H1 (cell line): ENCODE results near the gene PTGDS. TPM values are rescaled to one million over a fixed set of nuclear protein-coding genes. Genes with fewer than 3 reads are reported as not detected.

Source experiments
- CTCF ChIA-PET: fragments of 300-600 bp; sonication (Branson Sonifier 250); formaldehyde crosslinking; loops from one replicate; lab custom pipeline; 2021; ENCODE audit not compliant: partially characterized antibody; lab: Charles Lee
- POLR2A ChIA-PET: fragments of 300-600 bp; sonication (Branson Sonifier 250); formaldehyde crosslinking; loops from one replicate; lab custom pipeline; 2021; ENCODE audit warnings: inconsistent platforms; ENCODE audit not compliant: partially characterized antibody; lab: Charles Lee
- DNase-seq, 2 experiments: peaks; one replicate each; pipeline versions ENCODE4 v3.0.0 to v3.0.0-alpha.2; 2010 to 2022; ENCODE audit warnings: low spot score in 2 of 2, low read depth in 1 of 2, mixed read lengths in 1 of 2
- FAIRE-seq: peaks from 2 replicates; lab custom pipeline; 2011; peaks lifted over from hg19 to GRCh38; lab: Jason Lieb, UNC
- H2AFZ ChIP-seq: 2 replicates; pipeline ENCODE4 v1.8.1; 2012; ENCODE audit warnings: low read length, inconsistent platforms
- H2AK5ac ChIP-seq: 2 replicates; pipeline ENCODE4 v1.6.1; 2013; ENCODE audit warnings: low read depth, low read length
- H2BK120ac ChIP-seq: replicated peaks from 2 replicates; pipeline ENCODE3; 2013; ENCODE audit warnings: low read depth, low read length, inconsistent platforms
- H2BK12ac ChIP-seq: 2 replicates; pipeline ENCODE4 v1.6.1; 2013; ENCODE audit warnings: low read depth, low read length
- H2BK15ac ChIP-seq: 2 replicates; pipeline ENCODE4 v1.6.1; 2013; ENCODE audit warnings: low read length
- H2BK20ac ChIP-seq: 2 replicates; pipeline ENCODE4 v1.6.1; 2013; ENCODE audit warnings: low read length
- H2BK5ac ChIP-seq: 2 replicates; pipeline ENCODE4 v1.6.1; 2013; ENCODE audit warnings: low read depth, low read length
- H3K14ac ChIP-seq: 2 replicates; pipeline ENCODE4 v1.6.1; 2013; ENCODE audit warnings: inconsistent platforms; ENCODE audit not compliant: insufficient read length
- H3K18ac ChIP-seq: 2 replicates; pipeline ENCODE4 v1.6.1; 2013; ENCODE audit warnings: low read length; ENCODE audit errors: extremely low read depth
- H3K23ac ChIP-seq: 2 replicates; pipeline ENCODE4 v1.6.1; 2013; ENCODE audit warnings: inconsistent platforms; ENCODE audit not compliant: insufficient read length
- H3K23me2 ChIP-seq: 2 replicates; pipeline ENCODE4 v1.6.1; 2013; ENCODE audit warnings: low read depth, low read length
- H3K27ac ChIP-seq: 2 replicates; pipeline ENCODE4 v1.6.1; 2011; ENCODE audit warnings: low read depth, low read length, inconsistent platforms
- H3K27me3 ChIP-seq, 4 experiments: replicated peaks in 1 of 4; 1 replicate in 1 of 4; 2 replicates in 3 of 4; pipeline versions ENCODE4 v1.6.1 to v1.8.1; 2011 to 2013; ENCODE audit warnings: low read length in 3 of 4, mild to moderate bottlenecking in 3 of 4, inconsistent platforms in 2 of 4, mixed read lengths in 2 of 4, moderate library complexity in 1 of 4; ENCODE audit not compliant: control insufficient read depth in 3 of 4, insufficient read depth in 3 of 4; ENCODE audit errors: extremely low read depth in 1 of 4
- H3K36me3 ChIP-seq, 4 experiments: 2 replicates each; pipeline versions ENCODE4 v1.6.1 to v1.8.1; 2011 to 2013; ENCODE audit warnings: mild to moderate bottlenecking in 4 of 4, low read length in 3 of 4, moderate library complexity in 2 of 4, control low read depth in 1 of 4, inconsistent platforms in 1 of 4; ENCODE audit not compliant: insufficient read depth in 4 of 4, control insufficient read depth in 2 of 4
- H3K4ac ChIP-seq: replicated peaks from 2 replicates; pipeline ENCODE3; 2013; ENCODE audit warnings: low read length, low read depth, mixed read lengths, inconsistent platforms; ENCODE audit not compliant: insufficient read length
- H3K4me1 ChIP-seq, 4 experiments: replicated peaks in 1 of 4; 1 replicate in 1 of 4; 2 replicates in 3 of 4; pipeline versions ENCODE4 v1.6.1 to v1.8.1; 2011 to 2013; ENCODE audit warnings: low read length in 3 of 4, inconsistent platforms in 2 of 4, mixed read lengths in 1 of 4; ENCODE audit not compliant: insufficient read depth in 4 of 4, control insufficient read depth in 3 of 4
- H3K4me2 ChIP-seq, 2 experiments: 2 replicates each; pipeline versions ENCODE4 v1.6.1 to v1.8.1; 2011 to 2013; ENCODE audit warnings: low read depth in 2 of 2, low read length in 2 of 2, control low read depth in 1 of 2, inconsistent platforms in 1 of 2, mild to moderate bottlenecking in 1 of 2; ENCODE audit not compliant: insufficient read depth in 1 of 2
- H3K4me3 ChIP-seq, 4 experiments: fragments of 200-600, 300-600 bp in 1 of 4; sonication (generic), shearing (Covaris generic), sonication (Bioruptor Twin) in 1 of 4; 2 replicates each; pipeline versions ENCODE4 v1.5.1 to v1.8.1; 2011 to 2016; ENCODE audit warnings: low read length in 4 of 4, low read depth in 3 of 4, control low read depth in 2 of 4, inconsistent platforms in 2 of 4, mild to moderate bottlenecking in 2 of 4, mixed read lengths in 1 of 4, moderate library complexity in 1 of 4; ENCODE audit not compliant: insufficient read depth in 2 of 4; ENCODE audit errors: extremely low read depth in 1 of 4
- H3K56ac ChIP-seq: replicated peaks from 2 replicates; pipeline ENCODE3; 2013; ENCODE audit warnings: low read depth, mild to moderate bottlenecking, mixed read lengths, low read length, inconsistent platforms; ENCODE audit not compliant: insufficient read length
- H3K79me1 ChIP-seq: 2 replicates; pipeline ENCODE4 v1.6.1; 2013; ENCODE audit warnings: low read depth, low read length, control low read depth
- H3K79me2 ChIP-seq, 2 experiments: 2 replicates each; pipeline versions ENCODE4 v1.6.1 to v1.8.1; 2012 to 2013; ENCODE audit warnings: low read length in 2 of 2, mild to moderate bottlenecking in 2 of 2, inconsistent platforms in 1 of 2; ENCODE audit not compliant: insufficient read depth in 2 of 2, control insufficient read depth in 1 of 2
- H3K9ac ChIP-seq, 4 experiments: replicated peaks in 1 of 4; 1 replicate in 1 of 4; 2 replicates in 3 of 4; pipeline versions ENCODE4 v1.6.1 to v1.8.1; 2011 to 2013; ENCODE audit warnings: low read depth in 3 of 4, low read length in 3 of 4, control low read depth in 2 of 4, mild to moderate bottlenecking in 2 of 4, moderate library complexity in 2 of 4, inconsistent platforms in 1 of 4; ENCODE audit errors: extremely low read depth in 1 of 4
- H3K9me3 ChIP-seq, 2 experiments: 2 replicates each; pipeline versions ENCODE4 v1.6.1 to v1.8.1; 2012 to 2013; ENCODE audit warnings: mild to moderate bottlenecking in 2 of 2, moderate library complexity in 2 of 2, control low read depth in 1 of 2, inconsistent platforms in 1 of 2, low read depth in 1 of 2, low read length in 1 of 2, mixed read lengths in 1 of 2; ENCODE audit not compliant: insufficient read depth in 2 of 2
- H4K20me1 ChIP-seq, 2 experiments: replicated peaks in 1 of 2; 2 replicates each; pipeline versions ENCODE3 to v1.8.1; 2011 to 2013; ENCODE audit warnings: inconsistent platforms in 2 of 2, low read length in 2 of 2, mild to moderate bottlenecking in 1 of 2; ENCODE audit not compliant: insufficient read depth in 2 of 2, control insufficient read depth in 1 of 2
- H4K5ac ChIP-seq: 2 replicates; pipeline ENCODE4 v1.6.1; 2013; ENCODE audit warnings: low read length, low read depth, mixed read lengths, inconsistent platforms; ENCODE audit not compliant: insufficient read length
- H4K8ac ChIP-seq: 2 replicates; pipeline ENCODE4 v1.8.0; 2013; ENCODE audit warnings: mild to moderate bottlenecking, moderate library complexity, low read length, inconsistent platforms; ENCODE audit not compliant: insufficient read depth; ENCODE audit errors: extremely low read depth
- H4K91ac ChIP-seq: replicated peaks from 2 replicates; pipeline ENCODE3; 2013; ENCODE audit warnings: low read length, mixed read lengths, inconsistent platforms; ENCODE audit not compliant: insufficient read length
- KDM5A ChIP-seq: fragments of 200-600 bp; IDR thresholded peaks from 2 replicates; pipeline ENCODE4 v1.7.1; 2012; ENCODE audit warnings: mild to moderate bottlenecking, low read length, inconsistent platforms, mixed read lengths
- RAD21 ChIP-seq, 2 experiments: IDR thresholded peaks in 1 of 2; conservative IDR thresholded peaks in 1 of 2; 2 replicates each; pipeline ENCODE4 v1.6.1; 2011; ENCODE audit warnings: low read depth in 2 of 2, low read length in 2 of 2, improper control_type of control experiment in 1 of 2, inconsistent platforms in 1 of 2, mild to moderate bottlenecking in 1 of 2, moderate library complexity in 1 of 2
- WGBS, 2 experiments: shearing (Covaris generic) in 1 of 2; methylation state at CpG; one replicate each; pipeline versions ENCODE4 v1.1.6 to v1.1.7; 2013 to 2015; ENCODE audit warnings: low lambda C conversion rate in 2 of 2, mixed read lengths in 2 of 2, inconsistent platforms in 1 of 2, low coverage in 1 of 2, missing lambda C conversion rate in 1 of 2; ENCODE audit not compliant: insufficient replicate concordance in 2 of 2, insufficient coverage in 1 of 2, insufficient read length in 1 of 2; ENCODE audit errors: extremely low coverage in 1 of 2, missing lambda C conversion rate in 1 of 2; 5-methylcytosine and 5-hydroxymethylcytosine counted together
- polyA plus RNA-seq, 7 experiments: library from polyadenylated mRNA; depleted of rRNA in 3 of 7; stranded (reverse) in 5 of 7; unstranded in 2 of 7; fragments of >200 nt in 5 of 7; fragments of 200-250 nt in 2 of 7; gene quantifications; 1 replicate in 5 of 7; 2 replicates in 1 of 7; 4 replicates in 1 of 7; pipeline versions ENCODE4 v1.2.1 to v1.2.3, GENCODE V29; 2011 to 2013; ENCODE audit warnings: missing spikeins in 2 of 7, mixed read lengths in 2 of 7
- total RNA-seq: library from RNA; stranded (reverse); fragmentation: NEBNext Ultra II Directional; extraction: Animal tissue kit (Norgen Biotek cat#: 25700); gene quantifications from 2 replicates; pipeline ENCODE4 v1.2.1, GENCODE V29; 2021

The PTGDS gene
- total and polyA plus RNA-seq, 2 of the 8 experiments (the other 6 are each of a cell fraction or from before 2014, with no cell fraction given): 1.7 to 2.3 TPM

DNA sequence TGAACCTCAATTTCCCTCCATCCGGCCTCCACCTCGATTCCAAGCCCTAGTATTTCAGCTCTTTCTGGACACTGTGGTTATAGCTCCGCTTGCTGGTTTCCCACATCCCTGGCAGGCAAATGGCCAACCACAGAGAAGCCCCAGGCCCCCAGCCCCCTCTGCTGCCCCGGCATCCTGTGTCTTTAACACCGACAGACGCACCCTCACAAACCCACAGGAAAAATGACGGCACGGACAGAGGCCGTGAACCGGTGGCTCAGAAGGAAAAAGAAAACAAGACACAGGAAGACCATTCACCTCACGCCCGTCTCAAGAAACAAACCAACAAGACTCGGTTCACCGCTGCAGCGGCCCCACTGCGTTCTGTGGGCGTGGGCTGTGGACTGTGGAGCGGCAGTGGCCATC is 20.5 kb downstream of the PTGDS start:
- no peak overlapping the region for H3K14ac ChIP-seq
- H3K4me3 ChIP-seq: no peak overlapping the region
- no peak overlapping the region for H2BK20ac ChIP-seq
- H2BK120ac ChIP-seq: no peak overlapping the region
- no peak overlapping the region for H2AFZ ChIP-seq
- POLR2A ChIA-PET: interaction anchor here (1.3 kb wide), 1 partner anchor 19 kb away, joined by 3 read pairs; no protein-coding TSS in a partner anchor
- peaks cover 0 to 20% (median 10%) of the 10 kb centered on the region in 4 experiments; a peak in 6 of 7 replicates for H3K4me1 ChIP-seq
- 0 out of 2 replicates have a peak overlapping the region, but pooled peaks have one; percentile 35 for H2BK5ac ChIP-seq
- H4K5ac ChIP-seq: no peak overlapping the region
- no peak overlapping the region for H3K27ac ChIP-seq
- no peak overlapping the region for H2BK15ac ChIP-seq
- 95% methylated on average over 16 of the region's 18 CpGs; no CpG with 5 or more reads in 1 of the 2 experiments for WGBS, 2 experiments
- no peak overlapping the region for H3K9ac ChIP-seq
- H3K36me3 ChIP-seq: peaks cover 0 to 2% (median 0%) of the 10 kb centered on the region in 4 experiments; a peak in 1 of 8 replicates
- H3K79me1 ChIP-seq: no peaks in the 10 kb centered on the region
- no peaks in the 10 kb centered on the region; a peak in 1 of 7 replicates for H3K27me3 ChIP-seq
- FAIRE-seq (no peak), DNase-seq (no peak)
- CTCF ChIA-PET: interaction anchor here (1.4 to 5.6 kb wide), 3 partner anchors 9 to 38 kb away, joined by 3 to 29 read pairs (median 18); partner anchors contain the start of gene PTGDS
- H3K23me2 ChIP-seq: peaks cover 12% of the 10 kb centered on the region
- no peak overlapping the region for H3K56ac ChIP-seq
- H3K4ac ChIP-seq: no peak overlapping the region
- no peak overlapping the region for H4K8ac ChIP-seq
- no peaks in the 10 kb centered on the region for H3K79me2 ChIP-seq
- no peak overlapping the region for H3K18ac ChIP-seq
- no peak overlapping the region for H3K23ac ChIP-seq
- no peak overlapping the region for H4K91ac ChIP-seq
- H2BK12ac ChIP-seq: peak overlapping the region; percentile 60; the same call in 1 of the 2 replicates
- H4K20me1 ChIP-seq: peaks cover 0 to 2% of the 10 kb centered on the region in 2 experiments
- H3K9me3 ChIP-seq: no peaks in the 10 kb centered on the region
- no peak overlapping the region for H2AK5ac ChIP-seq
- 0 out of 4 replicates have a peak overlapping the region, but pooled peaks of 1 of the 2 experiments have one; percentile 77 for H3K4me2 ChIP-seq
- TF ChIP-seq KDM5A (no peak), RAD21 (IDR thresholded peaks at IDR 0.05 in 1 of 2, conservative IDR thresholded peaks at IDR 0.05 in 1 of 2; ENCODE audit: low read depth in 2 of 2, low read length in 2 of 2) (peak in 1 of 2 experiments; percentile 8; a peak in 1 of 4 replicates)
